IPS DF 6.9 (cell line): ENCODE results near the gene TIGD6.
A peak's percentile ranks its signal among the peaks of the same experiment; 100 is the strongest.
"Not testable (repeated sequence)": the region's sequence is repeated elsewhere in the genome, so short reads cannot be mapped to it uniquely, and the experiment has no call there.

Source experiments
- DNase-seq: peaks from one replicate; pipeline ENCODE4 v3.0.0-alpha.2; 2013; ENCODE audit warnings: low read depth, low spot score
- H3K27ac ChIP-seq: one replicate; pipeline ENCODE4 v1.5.1; 2013; ENCODE audit warnings: low read length, control low read depth
- H3K27me3 ChIP-seq: 2 replicates; pipeline ENCODE4 v1.6.1; 2013; ENCODE audit warnings: mild to moderate bottlenecking, low read length; ENCODE audit not compliant: control insufficient read depth, insufficient read depth
- H3K36me3 ChIP-seq: 2 replicates; pipeline ENCODE4 v1.6.1; 2013; ENCODE audit warnings: low read length; ENCODE audit not compliant: control insufficient read depth, insufficient read depth
- H3K4me1 ChIP-seq: 2 replicates; pipeline ENCODE4 v1.6.1; 2013; ENCODE audit warnings: low read length; ENCODE audit not compliant: control insufficient read depth, insufficient read depth
- H3K4me3 ChIP-seq: 2 replicates; pipeline ENCODE4 v1.5.1; 2013; ENCODE audit warnings: mild to moderate bottlenecking, low read length
- H3K9me3 ChIP-seq: 2 replicates; pipeline ENCODE4 v1.6.1; 2013; ENCODE audit warnings: low read length, inconsistent platforms; ENCODE audit not compliant: control insufficient read depth, insufficient read depth
- WGBS: extraction: QIAGEN DNeasy Blood & Tissue Kit; methylation state at CpG from one replicate; pipeline ENCODE4 v1.1.7; 2013; ENCODE audit warnings: mixed read lengths, missing lambda C conversion rate; ENCODE audit not compliant: insufficient read length, insufficient coverage; 5-methylcytosine and 5-hydroxymethylcytosine counted together

Gene TIGD6

GRCh38 chr5:149959406-149960236, 40.8 kb downstream of the TIGD6 start:
- no peaks in the 10 kb centered on the region for H3K36me3 ChIP-seq
- no CpG with 5 or more reads among the region's 14 CpGs for WGBS
- H3K4me3 ChIP-seq: peak overlapping the region; percentile 75; the same call in 1 of the 2 replicates
- peak; percentile 45 for DNase-seq
- H3K27ac ChIP-seq: no peak overlapping the region
- no peaks in the 10 kb centered on the region; the same call in 1 of the 2 replicates for H3K27me3 ChIP-seq
- peaks cover 2% of the 10 kb centered on the region; the same call in 1 of the 2 replicates for H3K4me1 ChIP-seq
- H3K9me3 ChIP-seq: no peaks in the 10 kb centered on the region

- no CpG with 5 or more reads among the region's 4 CpGs for WGBS
- no peaks in the 10 kb centered on the region for H3K36me3 ChIP-seq
- no peak overlapping the region for H3K27ac ChIP-seq
- H3K4me1 ChIP-seq: peaks cover 2% of the 10 kb centered on the region; the same call in 1 of the 2 replicates
- no peak overlapping the region for H3K4me3 ChIP-seq
- no peak for DNase-seq
- no peaks in the 10 kb centered on the region; the same call in 1 of the 2 replicates for H3K27me3 ChIP-seq
- no peaks in the 10 kb centered on the region for H3K9me3 ChIP-seq
Measured at GRCh38 chr5:149957855-149958254, 42.6 kb downstream of the TIGD6 start.

- H3K4me1 ChIP-seq: peaks cover 2% of the 10 kb centered on the region; the same call in 1 of the 2 replicates
- H3K27me3 ChIP-seq: no peaks in the 10 kb centered on the region; the same call in 1 of the 2 replicates
- H3K4me3 ChIP-seq: no peak overlapping the region
- H3K9me3 ChIP-seq: no peaks in the 10 kb centered on the region
- H3K27ac ChIP-seq: no peak overlapping the region
- no peak for DNase-seq
- H3K36me3 ChIP-seq: no peaks in the 10 kb centered on the region
- no CpG with 5 or more reads among the region's 5 CpGs for WGBS
Measured at GRCh38 chr5:149956685-149957084, 43.8 kb downstream of the TIGD6 start.

GRCh38 chr5:149954798-149955197, 45.7 kb downstream of the TIGD6 start:
- no CpG with 5 or more reads among the region's 6 CpGs for WGBS
- H3K36me3 ChIP-seq: no peaks in the 10 kb centered on the region
- H3K27me3 ChIP-seq: no peaks in the 10 kb centered on the region
- H3K27ac ChIP-seq: no peak overlapping the region
- H3K4me1 ChIP-seq: peaks cover 2% of the 10 kb centered on the region; the same call in 1 of the 2 replicates
- no peak overlapping the region for H3K4me3 ChIP-seq
- DNase-seq: no peak
- no peaks in the 10 kb centered on the region for H3K9me3 ChIP-seq

- no CpG with 5 or more reads among the region's 9 CpGs for WGBS
- DNase-seq: no peak
- Histone ChIP-seq H3K4me3 (no peak overlapping the region), H3K27ac (no peak overlapping the region), H3K36me3 (no peaks in the 10 kb centered on the region), H3K27me3 (no peaks in the 10 kb centered on the region), H3K4me1 (no peaks in the 10 kb centered on the region), H3K9me3 (no peaks in the 10 kb centered on the region)
Measured at GRCh38 chr5:149953436-149954121, 46.9 kb downstream of the TIGD6 start.

GRCh38 chr5:149951138-149951749, 49.2 kb downstream of the TIGD6 start:
- DNase-seq: no peak
- Histone ChIP-seq H3K27me3 (no peaks in the 10 kb centered on the region), H3K4me3 (no peak overlapping the region), H3K9me3 (no peaks in the 10 kb centered on the region), H3K27ac (no peak overlapping the region), H3K36me3 (no peaks in the 10 kb centered on the region), H3K4me1 (no peaks in the 10 kb centered on the region)
- no CpG with 5 or more reads among the region's 6 CpGs for WGBS

GRCh38 chr5:149948993-149949392, 51.5 kb downstream of the TIGD6 start:
- Histone ChIP-seq H3K27me3 (no peaks in the 10 kb centered on the region), H3K27ac (no peak overlapping the region), H3K4me1 (no peaks in the 10 kb centered on the region), H3K4me3 (no peak overlapping the region), H3K36me3 (no peaks in the 10 kb centered on the region), H3K9me3 (no peaks in the 10 kb centered on the region)
- no CpG with 5 or more reads among the region's 5 CpGs for WGBS
- DNase-seq: no peak

GRCh38 chr5:149946118-149946517, 54.3 kb downstream of the TIGD6 start:
- Histone ChIP-seq H3K4me1 (no peaks in the 10 kb centered on the region), H3K36me3 (no peaks in the 10 kb centered on the region), H3K9me3 (no peaks in the 10 kb centered on the region), H3K4me3 (no peak overlapping the region), H3K27me3 (no peaks in the 10 kb centered on the region), H3K27ac (no peak overlapping the region)
- DNase-seq: no peak
- no CpG with 5 or more reads among the region's 3 CpGs for WGBS

GRCh38 chr5:149944666-149945065, 55.8 kb downstream of the TIGD6 start, which contains the start of gene PDE6A:
Gene PDE6A (minus strand): TSS chr5:149944793. CDS start chr5:149944673, 120 bp downstream.
- Histone ChIP-seq H3K4me3 (no peak within 1 kb of the TSS), H3K27me3 (no peaks in the 10 kb centered on the region), H3K27ac (no peak within 1 kb of the TSS), H3K36me3 (no peaks in the 10 kb centered on the region), H3K4me1 (no peaks in the 10 kb centered on the region), H3K9me3 (no peaks in the 10 kb centered on the region)
- no CpG with 5 or more reads among the region's 2 CpGs for WGBS
- no peak for DNase-seq

GRCh38 chr5:149943177-149943949, 57.1 kb downstream of the TIGD6 start:
- not testable (repeated sequence) for DNase-seq, H3K4me3 ChIP-seq, H3K27ac ChIP-seq, H3K27me3 ChIP-seq, H3K4me1 ChIP-seq, H3K9me3 ChIP-seq, H3K36me3 ChIP-seq
- no CpG with 5 or more reads among the region's 6 CpGs for WGBS
